GM23338 (cell line): Measurements from ENCODE around the gene PRDM11. TPM values are rescaled to one million over a fixed set of nuclear protein-coding genes. Genes with fewer than 3 reads are reported as not detected.

ENCODE experiments used
- ATAC-seq: fragments of 200-7000 bp; cut with Tn5 transposase; 3 replicates; pipeline ENCODE4 v1.9.1; 2020
- DNase-seq: peaks from one replicate; pipeline ENCODE4 v3.0.0-alpha.2; 2015; ENCODE audit warnings: low spot score
- H2AFZ ChIP-seq: fragments of 200-600 bp; sonication (generic); 2 replicates; pipeline ENCODE4 v1.8.0; 2016; ENCODE audit warnings: antibody characterized with exemption, mild to moderate bottlenecking, moderate library complexity
- H3F3A ChIP-seq: fragments of 200-600 bp; sonication (generic); replicated peaks from 2 replicates; pipeline ENCODE4 v1.8.0; 2017; ENCODE audit warnings: antibody characterized with exemption, mixed run types, low read depth
- H3K27ac ChIP-seq: fragments of 200-600 bp; sonication (generic); 2 replicates; pipeline ENCODE4 v1.6.1; 2016; ENCODE audit warnings: low read depth
- H3K27me3 ChIP-seq: fragments of 200-600 bp; sonication (generic); 2 replicates; pipeline ENCODE4 v1.8.0; 2016; ENCODE audit warnings: mild to moderate bottlenecking, mixed run types, moderate library complexity; ENCODE audit not compliant: insufficient read depth
- H3K36me3 ChIP-seq: fragments of 200-600 bp; sonication (generic); 2 replicates; pipeline ENCODE4 v1.8.0; 2016; ENCODE audit warnings: mild to moderate bottlenecking; ENCODE audit not compliant: insufficient read depth
- H3K4me1 ChIP-seq: fragments of 200-600 bp; sonication (generic); 2 replicates; pipeline ENCODE4 v1.8.0; 2016; ENCODE audit warnings: mild to moderate bottlenecking, moderate library complexity; ENCODE audit not compliant: insufficient read depth
- H3K4me2 ChIP-seq: fragments of 200-600 bp; sonication (generic); 2 replicates; pipeline ENCODE4 v1.7.1; 2017; ENCODE audit warnings: mixed run types
- H3K4me3 ChIP-seq: fragments of 200-600 bp; sonication (generic); 2 replicates; pipeline ENCODE4 v1.6.1; 2016; ENCODE audit warnings: mixed run types
- H3K79me2 ChIP-seq: fragments of 200-600 bp; sonication (generic); replicated peaks from 2 replicates; pipeline ENCODE4 v1.8.0; 2017; ENCODE audit warnings: mild to moderate bottlenecking; ENCODE audit not compliant: insufficient read depth
- H3K9me2 ChIP-seq: fragments of 200-600 bp; sonication (generic); 2 replicates; pipeline ENCODE4 v1.8.0; 2017; ENCODE audit not compliant: insufficient read depth
- H4K20me1 ChIP-seq: fragments of 200-600 bp; sonication (generic); replicated peaks from 2 replicates; pipeline ENCODE4 v1.8.0; 2017; ENCODE audit warnings: mild to moderate bottlenecking; ENCODE audit not compliant: insufficient read depth
- H3K27ac Mint-ChIP-seq: 2 replicates; pipeline ENCODE4 v1.8.0; 2020; ENCODE audit warnings: inconsistent platforms, mild to moderate bottlenecking, moderate library complexity, mixed read lengths
- H3K27me3 Mint-ChIP-seq: 3 replicates; pipeline ENCODE4 v1.8.0; 2022; ENCODE audit warnings: low read depth, mild to moderate bottlenecking, moderate library complexity, mixed read lengths, inconsistent platforms; ENCODE audit not compliant: insufficient read depth, poor library complexity
- H3K36me3 Mint-ChIP-seq: 3 replicates; pipeline ENCODE4 v1.8.0; 2021; ENCODE audit warnings: low read depth, mild to moderate bottlenecking, inconsistent platforms, moderate library complexity, mixed read lengths
- H3K4me1 Mint-ChIP-seq: 3 replicates; pipeline ENCODE4 v1.8.0; 2020; ENCODE audit warnings: mild to moderate bottlenecking, inconsistent platforms, mixed read lengths
- H3K4me3 Mint-ChIP-seq: 3 replicates; pipeline ENCODE4 v1.8.0; 2021; ENCODE audit warnings: moderate library complexity, mild to moderate bottlenecking, inconsistent platforms, mixed read lengths
- H3K9me3 Mint-ChIP-seq: 3 replicates; pipeline ENCODE4 v1.8.0; 2020; ENCODE audit warnings: moderate library complexity, mild to moderate bottlenecking, inconsistent platforms, mixed read lengths
- CREB1 ChIP-seq: fragments of 250-450 bp; sonication (Bioruptor Pico); IDR thresholded peaks from 2 replicates; pipeline ENCODE4 v1.5.0; 2020; ENCODE audit warnings: low read depth, mild to moderate bottlenecking, moderate library complexity
- ETS1 ChIP-seq: IDR thresholded peaks from 2 replicates; pipeline ENCODE4 v1.6.1; 2016; ENCODE audit warnings: antibody characterized with exemption
- EZH2 ChIP-seq: fragments of 200-600 bp; sonication (generic); IDR thresholded peaks from one replicate; pipeline ENCODE4 v1.8.0; 2017; ENCODE audit warnings: antibody characterized with exemption, mild to moderate bottlenecking, low read depth; ENCODE audit not compliant: unreplicated experiment
- EZH2phosphoT487 ChIP-seq: fragments of 200-600 bp; sonication (generic); IDR thresholded peaks from one replicate; pipeline ENCODE4 v1.8.1; 2018; ENCODE audit warnings: antibody characterized with exemption; ENCODE audit not compliant: unreplicated experiment
- JUNB ChIP-seq: IDR thresholded peaks from one replicate; pipeline ENCODE4 v1.6.1; 2016; ENCODE audit warnings: antibody characterized with exemption; ENCODE audit not compliant: unreplicated experiment
- NANOG ChIP-seq: IDR thresholded peaks from 2 replicates; pipeline ENCODE4 v1.6.1; 2016; ENCODE audit warnings: antibody characterized with exemption, borderline replicate concordance
- POLR2AphosphoS5 ChIP-seq: IDR thresholded peaks from 2 replicates; pipeline ENCODE4 v1.6.1; 2016; ENCODE audit warnings: antibody characterized with exemption, low read depth
- REST ChIP-seq: IDR thresholded peaks from one replicate; pipeline ENCODE4 v1.6.1; 2018; ENCODE audit warnings: antibody characterized with exemption; ENCODE audit not compliant: unreplicated experiment
- STAT1 ChIP-seq: IDR thresholded peaks from one replicate; pipeline ENCODE4 v1.6.1; 2016; ENCODE audit warnings: antibody characterized with exemption; ENCODE audit not compliant: unreplicated experiment
- ZNF114 ChIP-seq: fragments of 250-450 bp; sonication (Bioruptor Pico); IDR thresholded peaks from 2 replicates; pipeline ENCODE4 v1.5.0; 2020; ENCODE audit warnings: mild to moderate bottlenecking, moderate library complexity
- ZNF331 ChIP-seq: fragments of 250-450 bp; sonication (Bioruptor Pico); IDR thresholded peaks from 2 replicates; pipeline ENCODE4 v1.5.0; 2020; ENCODE audit warnings: low read depth, mild to moderate bottlenecking, moderate library complexity
- polyA plus RNA-seq: library from polyadenylated mRNA; unstranded; fragments of >200 nt; fragmentation: Nextera tagmentation; extraction: Ambion mirVana; gene quantifications from 2 replicates; pipeline ENCODE4 v1.2.1, GENCODE V29; 2016
- total RNA-seq: library from RNA; depleted of rRNA; stranded (reverse); fragments of >200 nt; shearing (Covaris generic); gene quantifications from 2 replicates; pipeline ENCODE4 v1.2.3, GENCODE V29; 2014
- TF ChIP-seq, protein P1 (sequence below): fragments of 250-450 bp; sonication (Bioruptor Pico); IDR thresholded peaks from 2 replicates; pipeline ENCODE4 v1.5.0; 2020; ENCODE audit warnings: mild to moderate bottlenecking, moderate library complexity
- TF ChIP-seq, protein P2 (sequence below), 2 experiments: fragments of 200-600 bp in 1 of 2; sonication (generic) in 1 of 2; conservative IDR thresholded peaks; 2 replicates each; pipeline versions ENCODE4 v1.5.1 to v1.6.1; 2016 to 2017; ENCODE audit warnings: antibody characterized with exemption in 2 of 2, low read depth in 2 of 2, mild to moderate bottlenecking in 2 of 2, moderate library complexity in 1 of 2

Gene PRDM11
- total and polyA plus RNA-seq, 2 experiments from 2014 or later, result 0.97 to 10.4 TPM

- Histone ChIP-seq H3K36me3 (no peaks in the 10 kb centered on the region), H4K20me1 (0 out of 2 replicates have a peak, but pooled peaks cover 5% of the 10 kb centered on the region), H3K4me3 (no peak overlapping the region), H3K4me1 (no peaks in the 10 kb centered on the region), H3K79me2 (0 out of 2 replicates have a peak, but pooled peaks cover 2% of the 10 kb centered on the region), H3K27ac (no peak overlapping the region), H3K4me2 (no peak overlapping the region), H3K9me2 (no peaks in the 10 kb centered on the region), H2AFZ (no peak overlapping the region), H3F3A (no peaks in the 10 kb centered on the region), H3K27me3 (no peaks in the 10 kb centered on the region)
- TF ChIP-seq ZNF331 (CRISPR knock-in tag) (no peak), POLR2AphosphoS5 (no peak), STAT1 (no peak), REST (no peak), CREB1 (no peak), EZH2 (no peak), ZNF114 (CRISPR knock-in tag) (no peak), NANOG (no peak), ETS1 (no peak), JUNB (no peak), EZH2phosphoT487 (no peak)
- TF ChIP-seq, protein P1, sequence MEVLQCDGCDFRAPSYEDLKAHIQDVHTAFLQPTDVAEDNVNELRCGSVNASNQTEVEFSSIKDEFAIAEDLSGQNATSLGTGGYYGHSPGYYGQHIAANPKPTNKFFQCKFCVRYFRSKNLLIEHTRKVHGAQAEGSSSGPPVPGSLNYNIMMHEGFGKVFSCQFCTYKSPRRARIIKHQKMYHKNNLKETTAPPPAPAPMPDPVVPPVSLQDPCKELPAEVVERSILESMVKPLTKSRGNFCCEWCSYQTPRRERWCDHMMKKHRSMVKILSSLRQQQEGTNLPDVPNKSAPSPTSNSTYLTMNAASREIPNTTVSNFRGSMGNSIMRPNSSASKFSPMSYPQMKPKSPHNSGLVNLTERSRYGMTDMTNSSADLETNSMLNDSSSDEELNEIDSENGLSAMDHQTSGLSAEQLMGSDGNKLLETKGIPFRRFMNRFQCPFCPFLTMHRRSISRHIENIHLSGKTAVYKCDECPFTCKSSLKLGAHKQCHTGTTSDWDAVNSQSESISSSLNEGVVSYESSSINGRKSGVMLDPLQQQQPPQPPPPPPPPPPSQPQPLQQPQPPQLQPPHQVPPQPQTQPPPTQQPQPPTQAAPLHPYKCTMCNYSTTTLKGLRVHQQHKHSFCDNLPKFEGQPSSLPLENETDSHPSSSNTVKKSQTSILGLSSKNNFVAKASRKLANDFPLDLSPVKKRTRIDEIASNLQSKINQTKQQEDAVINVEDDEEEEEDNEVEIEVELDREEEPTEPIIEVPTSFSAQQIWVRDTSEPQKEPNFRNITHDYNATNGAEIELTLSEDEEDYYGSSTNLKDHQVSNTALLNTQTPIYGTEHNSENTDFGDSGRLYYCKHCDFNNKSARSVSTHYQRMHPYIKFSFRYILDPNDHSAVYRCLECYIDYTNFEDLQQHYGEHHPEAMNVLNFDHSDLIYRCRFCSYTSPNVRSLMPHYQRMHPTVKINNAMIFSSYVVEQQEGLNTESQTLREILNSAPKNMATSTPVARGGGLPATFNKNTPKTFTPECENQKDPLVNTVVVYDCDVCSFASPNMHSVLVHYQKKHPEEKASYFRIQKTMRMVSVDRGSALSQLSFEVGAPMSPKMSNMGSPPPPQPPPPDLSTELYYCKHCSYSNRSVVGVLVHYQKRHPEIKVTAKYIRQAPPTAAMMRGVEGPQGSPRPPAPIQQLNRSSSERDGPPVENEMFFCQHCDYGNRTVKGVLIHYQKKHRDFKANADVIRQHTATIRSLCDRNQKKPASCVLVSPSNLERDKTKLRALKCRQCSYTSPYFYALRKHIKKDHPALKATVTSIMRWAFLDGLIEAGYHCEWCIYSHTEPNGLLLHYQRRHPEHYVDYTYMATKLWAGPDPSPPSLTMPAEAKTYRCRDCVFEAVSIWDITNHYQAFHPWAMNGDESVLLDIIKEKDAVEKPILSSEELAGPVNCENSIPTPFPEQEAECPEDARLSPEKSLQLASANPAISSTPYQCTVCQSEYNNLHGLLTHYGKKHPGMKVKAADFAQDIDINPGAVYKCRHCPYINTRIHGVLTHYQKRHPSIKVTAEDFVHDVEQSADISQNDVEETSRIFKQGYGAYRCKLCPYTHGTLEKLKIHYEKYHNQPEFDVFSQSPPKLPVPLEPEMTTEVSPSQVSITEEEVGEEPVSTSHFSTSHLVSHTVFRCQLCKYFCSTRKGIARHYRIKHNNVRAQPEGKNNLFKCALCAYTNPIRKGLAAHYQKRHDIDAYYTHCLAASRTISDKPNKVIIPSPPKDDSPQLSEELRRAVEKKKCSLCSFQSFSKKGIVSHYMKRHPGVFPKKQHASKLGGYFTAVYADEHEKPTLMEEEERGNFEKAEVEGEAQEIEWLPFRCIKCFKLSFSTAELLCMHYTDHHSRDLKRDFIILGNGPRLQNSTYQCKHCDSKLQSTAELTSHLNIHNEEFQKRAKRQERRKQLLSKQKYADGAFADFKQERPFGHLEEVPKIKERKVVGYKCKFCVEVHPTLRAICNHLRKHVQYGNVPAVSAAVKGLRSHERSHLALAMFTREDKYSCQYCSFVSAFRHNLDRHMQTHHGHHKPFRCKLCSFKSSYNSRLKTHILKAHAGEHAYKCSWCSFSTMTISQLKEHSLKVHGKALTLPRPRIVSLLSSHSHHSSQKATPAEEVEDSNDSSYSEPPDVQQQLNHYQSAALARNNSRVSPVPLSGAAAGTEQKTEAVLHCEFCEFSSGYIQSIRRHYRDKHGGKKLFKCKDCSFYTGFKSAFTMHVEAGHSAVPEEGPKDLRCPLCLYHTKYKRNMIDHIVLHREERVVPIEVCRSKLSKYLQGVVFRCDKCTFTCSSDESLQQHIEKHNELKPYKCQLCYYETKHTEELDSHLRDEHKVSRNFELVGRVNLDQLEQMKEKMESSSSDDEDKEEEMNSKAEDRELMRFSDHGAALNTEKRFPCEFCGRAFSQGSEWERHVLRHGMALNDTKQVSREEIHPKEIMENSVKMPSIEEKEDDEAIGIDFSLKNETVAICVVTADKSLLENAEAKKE (CRISPR knock-in tag), result no peak
- TF ChIP-seq, protein P2, sequence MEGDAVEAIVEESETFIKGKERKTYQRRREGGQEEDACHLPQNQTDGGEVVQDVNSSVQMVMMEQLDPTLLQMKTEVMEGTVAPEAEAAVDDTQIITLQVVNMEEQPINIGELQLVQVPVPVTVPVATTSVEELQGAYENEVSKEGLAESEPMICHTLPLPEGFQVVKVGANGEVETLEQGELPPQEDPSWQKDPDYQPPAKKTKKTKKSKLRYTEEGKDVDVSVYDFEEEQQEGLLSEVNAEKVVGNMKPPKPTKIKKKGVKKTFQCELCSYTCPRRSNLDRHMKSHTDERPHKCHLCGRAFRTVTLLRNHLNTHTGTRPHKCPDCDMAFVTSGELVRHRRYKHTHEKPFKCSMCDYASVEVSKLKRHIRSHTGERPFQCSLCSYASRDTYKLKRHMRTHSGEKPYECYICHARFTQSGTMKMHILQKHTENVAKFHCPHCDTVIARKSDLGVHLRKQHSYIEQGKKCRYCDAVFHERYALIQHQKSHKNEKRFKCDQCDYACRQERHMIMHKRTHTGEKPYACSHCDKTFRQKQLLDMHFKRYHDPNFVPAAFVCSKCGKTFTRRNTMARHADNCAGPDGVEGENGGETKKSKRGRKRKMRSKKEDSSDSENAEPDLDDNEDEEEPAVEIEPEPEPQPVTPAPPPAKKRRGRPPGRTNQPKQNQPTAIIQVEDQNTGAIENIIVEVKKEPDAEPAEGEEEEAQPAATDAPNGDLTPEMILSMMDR (conservative IDR thresholded peaks at IDR 0.05; ENCODE audit: low read depth in 2 of 2), result no peak
- no peaks in the 10 kb centered on the region for H3K36me3 Mint-ChIP-seq
- no peaks in the 10 kb centered on the region for H3K27me3 Mint-ChIP-seq
- no peak for DNase-seq
- no peak overlapping the region for H3K27ac Mint-ChIP-seq
- H3K4me1 Mint-ChIP-seq, result peaks cover 13% of the 10 kb centered on the region; the same call in 2 of the 3 replicates
- H3K4me3 Mint-ChIP-seq, result no peak overlapping the region
- no peak for ATAC-seq
- no peaks in the 10 kb centered on the region for H3K9me3 Mint-ChIP-seq
Measured at GRCh38 chr11:45171550-45171949, 25.1 kb downstream of the PRDM11 start.
